T-cell (primary cell): ENCODE results near the gene NTRK1. TPM values are rescaled to one million over a fixed set of nuclear protein-coding genes. Genes with fewer than 3 reads are reported as not detected.
A peak's percentile ranks its signal among the peaks of the same experiment; 100 is the strongest.

ENCODE experiments used
- ATAC-seq, 4 experiments: fragments of 200-7000 bp in 3 of 4; fragments of 150-1000 bp in 1 of 4; cut with Tn5 transposase; replicated peaks in 1 of 4; 1 replicate in 3 of 4; 2 replicates in 1 of 4; pipeline ENCODE4 v1.10.0; 2021; ENCODE audit warnings: moderate library complexity in 3 of 4, mild to moderate bottlenecking in 2 of 4, moderate number of reproducible peaks in 1 of 4
- CTCF ChIA-PET, 2 donors: fragments of 300-600 bp; sonication (Branson Sonifier 250); formaldehyde crosslinking; loops; one replicate each; lab custom pipeline; 2022; ENCODE audit warnings: antibody characterized with exemption in 2 of 2; lab: Charles Lee
- POLR2A ChIA-PET, 2 donors: fragments of 300-600 bp; sonication (Branson Sonifier 250); formaldehyde crosslinking; loops; one replicate each; lab custom pipeline; 2022; ENCODE audit warnings: antibody characterized with exemption in 2 of 2; lab: Charles Lee
- DNase-seq, 35 experiments: peaks; one replicate each; pipeline versions ENCODE4 v3.0.0 to v3.0.0-alpha.2; 2013 to 2023
- H3K27ac ChIP-seq: one replicate; pipeline ENCODE4 v1.5.1; 2013; ENCODE audit warnings: low read length
- H3K27me3 ChIP-seq, 2 experiments: replicated peaks in 1 of 2; 1 replicate in 1 of 2; 2 replicates in 1 of 2; pipeline versions ENCODE4 v1.6.1 to v1.7.0; 2013; ENCODE audit warnings: low read length in 1 of 2, mixed read lengths in 1 of 2; ENCODE audit not compliant: control insufficient read depth in 2 of 2, insufficient read depth in 2 of 2; ENCODE audit errors: extremely low read depth in 1 of 2
- H3K36me3 ChIP-seq, 2 donors: 1 replicate in 1 of 2; 2 replicates in 1 of 2; pipeline versions ENCODE4 v1.6.1 to v1.7.0; 2013; ENCODE audit warnings: low read length in 1 of 2; ENCODE audit not compliant: control insufficient read depth in 2 of 2, insufficient read depth in 1 of 2; ENCODE audit errors: extremely low read depth in 1 of 2
- H3K4me1 ChIP-seq, 2 experiments: 1 replicate in 1 of 2; 2 replicates in 1 of 2; pipeline versions ENCODE4 v1.6.1 to v1.7.0; 2013; ENCODE audit warnings: low read length in 2 of 2, mixed read lengths in 1 of 2; ENCODE audit not compliant: insufficient read depth in 2 of 2, control insufficient read depth in 1 of 2; ENCODE audit errors: extremely low read depth in 1 of 2
- H3K4me3 ChIP-seq, 2 donors: 1 replicate in 1 of 2; 2 replicates in 1 of 2; pipeline versions ENCODE4 v1.5.1 to v1.7.0; 2013; ENCODE audit warnings: mild to moderate bottlenecking in 2 of 2, low read length in 1 of 2, moderate library complexity in 1 of 2; ENCODE audit not compliant: control insufficient read depth in 1 of 2; ENCODE audit errors: extremely low read depth in 1 of 2
- H3K9me3 ChIP-seq: 2 replicates; pipeline ENCODE4 v1.7.0; 2013
- H3K27ac Mint-ChIP-seq, 2 donors: one replicate each; pipeline ENCODE4 v1.8.0; 2020 to 2021; ENCODE audit warnings: mild to moderate bottlenecking in 2 of 2, mixed read lengths in 2 of 2
- H3K27me3 Mint-ChIP-seq, 2 donors: one replicate each; pipeline ENCODE4 v1.8.0; 2021 to 2022; ENCODE audit warnings: mixed read lengths in 2 of 2
- H3K36me3 Mint-ChIP-seq: one replicate; pipeline ENCODE4 v1.8.0; 2021; ENCODE audit warnings: mixed read lengths
- H3K4me1 Mint-ChIP-seq, 3 donors: one replicate each; pipeline ENCODE4 v1.8.0; 2020 to 2022; ENCODE audit warnings: mixed read lengths in 3 of 3, mild to moderate bottlenecking in 1 of 3
- H3K4me3 Mint-ChIP-seq, 3 donors: one replicate each; pipeline ENCODE4 v1.8.0; 2020 to 2022; ENCODE audit warnings: mild to moderate bottlenecking in 3 of 3, mixed read lengths in 3 of 3, moderate library complexity in 3 of 3
- H3K9me3 Mint-ChIP-seq, 3 donors: one replicate each; pipeline ENCODE4 v1.8.0; 2020 to 2022; ENCODE audit warnings: mixed read lengths in 3 of 3
- WGBS: methylation state at CpG from one replicate; pipeline ENCODE4 v1.1.5; 2013; ENCODE audit warnings: missing lambda C conversion rate; ENCODE audit not compliant: insufficient coverage; 5-methylcytosine and 5-hydroxymethylcytosine counted together
- total RNA-seq, 35 experiments: library from RNA in 6 of 35; stranded (reverse) in 6 of 35; fragments of 120-200 nt in 1 of 35; gene quantifications; one replicate each; pipeline versions ENCODE4 v1.2.1 to v1.2.4 and lab custom pipeline; 2013 to 2026

NTRK1 gene
- total RNA-seq: 1 to 10 TPM in 1 of 5 donors, under 1 TPM in 4; 0.36 to 1.2 (median 0.60) TPM
- total RNA-seq (2013): 0.15 TPM
- total RNA-seq (lab: John Stamatoyannopoulos, UW): 0.14 to 3.8 (median 0.95) reads per million in 29 experiments

DNA sequence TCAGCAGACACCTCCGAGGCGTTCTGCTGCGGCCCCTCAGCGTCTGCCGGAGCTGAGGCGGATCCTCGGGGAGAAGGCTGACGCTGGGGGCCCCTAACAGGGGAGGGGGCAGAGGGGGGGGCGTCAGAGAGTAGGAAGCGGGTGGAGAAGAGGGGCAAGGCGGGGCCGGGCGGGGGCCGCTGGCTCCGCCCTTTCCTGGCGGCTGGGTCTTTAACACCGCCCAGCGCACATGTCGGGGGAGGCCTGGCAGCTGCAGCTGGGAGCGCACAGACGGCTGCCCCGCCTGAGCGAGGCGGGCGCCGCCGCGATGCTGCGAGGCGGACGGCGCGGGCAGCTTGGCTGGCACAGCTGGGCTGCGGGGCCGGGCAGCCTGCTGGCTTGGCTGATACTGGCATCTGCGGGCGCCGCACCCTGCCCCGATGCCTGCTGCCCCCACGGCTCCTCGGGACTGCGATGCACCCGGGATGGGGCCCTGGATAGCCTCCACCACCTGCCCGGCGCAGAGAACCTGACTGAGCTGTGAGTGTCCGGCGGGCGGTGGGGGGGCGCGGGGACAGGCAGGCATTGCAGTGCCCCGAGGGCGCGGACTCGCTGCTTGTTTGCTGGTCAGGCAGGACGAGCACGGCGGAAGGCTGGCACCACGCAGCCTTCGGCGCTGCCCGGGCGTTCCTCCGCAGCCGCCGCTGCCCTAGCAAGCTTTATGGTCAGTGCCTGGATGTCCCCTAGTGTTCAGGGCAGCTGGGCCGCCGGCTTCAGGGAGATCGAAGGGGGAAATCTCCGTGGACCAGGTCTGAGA is at the start of gene NTRK1:
Gene NTRK1 (plus strand): TSS at position 238 of the 796 bp plus-strand sequence. CDS start 70 bp downstream, at position 308.
- peaks cover 21 to 33% (median 32%) of the 10 kb centered on the region in 3 donors for H3K4me1 Mint-ChIP-seq
- Histone ChIP-seq H3K4me1 (peaks cover 5 to 31% of the 10 kb centered on the region in 2 experiments), H3K27ac (no peak within 1 kb of the TSS), H3K9me3 (no peaks in the 10 kb centered on the region), H3K36me3 (no peaks in the 10 kb centered on the region), H3K4me3 (peak within 1 kb of the TSS; percentile 38 to 71), H3K27me3 (peaks cover 13 to 92% of the 10 kb centered on the region in 2 experiments)
- CTCF ChIA-PET: interaction anchor here (0.6 to 5.8 kb wide), 15 partner anchors 12 to 172 kb away, joined by 3 to 57 read pairs (median 10); partner anchors contain the start of genes ISG20L2 (in 1 of the 2) and METTL25B (in 1 of the 2)
- whole genome bisulfite sequencing: 6% methylated on average over 54 of the region's 69 CpGs
- POLR2A ChIA-PET: interaction anchor here (0.6 to 1.4 kb wide), 2 partner anchors 60 to 66 kb away, joined by 3 to 4 read pairs; no protein-coding TSS in a partner anchor
- DNase-seq (peak in 32 of 35 experiments; percentile 15 to 69 (median 44)), ATAC-seq (peak; percentile 80 to 87 (median 83))
- H3K36me3 Mint-ChIP-seq: no peaks in the 10 kb centered on the region
- H3K9me3 Mint-ChIP-seq: no peaks in the 10 kb centered on the region
- H3K27ac Mint-ChIP-seq: no peak within 1 kb of the TSS
- H3K27me3 Mint-ChIP-seq: peaks cover 53 to 76% of the 10 kb centered on the region in 2 donors
- H3K4me3 Mint-ChIP-seq: peak within 1 kb of the TSS; percentile 69 to 90 (median 75)

DNA sequence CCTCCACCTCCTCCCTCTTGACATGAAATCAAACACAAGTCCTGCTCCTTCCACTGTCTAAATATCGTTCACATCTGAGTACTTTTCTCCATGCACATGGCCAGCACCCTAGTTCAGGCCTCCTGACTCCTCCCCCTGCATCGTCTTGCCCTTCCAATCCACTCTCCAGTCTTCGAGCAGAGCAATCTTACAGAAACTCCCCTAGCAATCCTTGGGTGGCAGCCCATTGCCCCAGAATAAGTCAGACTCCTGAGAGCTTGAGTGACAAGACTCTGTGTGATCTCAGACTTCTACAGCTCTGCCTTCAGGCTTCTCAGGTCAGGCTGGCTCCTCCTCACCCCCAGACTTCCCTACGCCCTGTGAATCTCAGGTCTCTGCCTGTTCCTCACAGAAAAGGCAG is 49.5 kb upstream of the NTRK1 start:
- Histone ChIP-seq H3K27ac (no peak overlapping the region), H3K27me3 (no peaks in the 10 kb centered on the region), H3K9me3 (no peaks in the 10 kb centered on the region), H3K36me3 (peaks cover 9 to 52% of the 10 kb centered on the region in 2 donors), H3K4me3 (no peak overlapping the region), H3K4me1 (peaks cover 18 to 83% of the 10 kb centered on the region in 2 experiments)
- Mint-ChIP-seq H3K4me1 (peaks cover 61 to 75% (median 69%) of the 10 kb centered on the region in 3 donors), H3K36me3 (peaks cover 46% of the 10 kb centered on the region), H3K27ac (peak overlapping the region; percentile 50 to 98), H3K4me3 (no peak overlapping the region), H3K9me3 (no peaks in the 10 kb centered on the region), H3K27me3 (no peaks in the 10 kb centered on the region)
- ATAC-seq: no peak
- DNase-seq: no peak
- ChIA-PET POLR2A (no interaction called here), CTCF (no interaction called here)
- WGBS: 85% methylated on average over 4 of the region's 4 CpGs

GRCh38 chr1:156812293-156812990 is 48.2 kb upstream of the NTRK1 start:
- no peaks in the 10 kb centered on the region for H3K27me3 ChIP-seq
- H3K9me3 Mint-ChIP-seq: no peaks in the 10 kb centered on the region
- no peak for ATAC-seq
- H3K4me3 ChIP-seq: no peak overlapping the region
- WGBS: 97% methylated on average over 8 of the region's 10 CpGs
- H3K4me1 Mint-ChIP-seq: peaks cover 69 to 84% (median 77%) of the 10 kb centered on the region in 3 donors
- ChIA-PET POLR2A (interaction anchor here in 1 of 2 donors (0.6 kb wide), 1 partner anchor 101 kb away, joined by 4 read pairs; no protein-coding TSS in a partner anchor), CTCF (interaction anchor here (0.8 to 1.0 kb wide), 2 partner anchors 9 to 10 kb away, joined by 3 to 4 read pairs; no protein-coding TSS in a partner anchor)
- peaks cover 9 to 44% of the 10 kb centered on the region in 2 donors for H3K36me3 ChIP-seq
- H3K4me3 Mint-ChIP-seq: peak overlapping the region; percentile 88 to 92 (median 89)
- DNase-seq: no peak
- peak overlapping the region; percentile 99 for H3K27ac ChIP-seq
- peaks cover 25 to 90% of the 10 kb centered on the region in 2 experiments for H3K4me1 ChIP-seq
- peaks cover 39% of the 10 kb centered on the region for H3K36me3 Mint-ChIP-seq
- H3K27me3 Mint-ChIP-seq: no peaks in the 10 kb centered on the region
- H3K9me3 ChIP-seq: no peaks in the 10 kb centered on the region
- peak overlapping the region; percentile 98 to 100 for H3K27ac Mint-ChIP-seq

DNA sequence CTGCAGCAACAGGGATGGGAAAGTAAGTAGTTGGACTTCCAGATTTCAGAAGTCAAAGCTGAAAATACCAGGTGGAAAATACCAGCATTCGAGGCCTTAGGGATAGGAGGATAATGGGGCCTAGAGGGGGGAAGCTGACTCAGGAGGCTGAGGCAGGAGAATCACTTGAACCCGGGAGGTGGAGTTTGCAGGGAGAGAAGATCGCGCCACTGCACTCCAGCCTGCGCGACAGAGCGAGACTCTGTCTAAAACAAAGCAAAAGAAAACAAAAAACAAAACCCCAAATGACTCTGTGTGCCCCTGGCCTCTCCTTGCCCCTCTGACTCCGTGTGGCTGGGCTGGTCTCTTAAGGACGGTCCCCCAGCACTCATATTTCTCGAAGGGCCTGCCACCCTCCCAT is 47.4 kb upstream of the NTRK1 start:
- DNase-seq: no peak
- Mint-ChIP-seq H3K27me3 (no peaks in the 10 kb centered on the region), H3K36me3 (peaks cover 31% of the 10 kb centered on the region)

GRCh38 chr1:156813750-156814570 is 46.7 kb upstream of the NTRK1 start:
- H3K4me3 ChIP-seq: peak overlapping the region; percentile 54 to 70
- POLR2A ChIA-PET: interaction anchor here in 1 of 2 donors (0.6 kb wide), 1 partner anchor 102 kb away, joined by 3 read pairs; no protein-coding TSS in a partner anchor
- H3K27me3 Mint-ChIP-seq: no peaks in the 10 kb centered on the region
- 3% methylated on average over 46 of the region's 60 CpGs for WGBS
- ATAC-seq (peak; percentile 46 to 53 (median 50)), DNase-seq (peak; percentile 41 to 85 (median 71))
- H3K27ac ChIP-seq: peak overlapping the region; percentile 99
- H3K27me3 ChIP-seq: no peaks in the 10 kb centered on the region
- CTCF ChIA-PET: interaction anchor here (0.6 to 1.5 kb wide), 14 partner anchors 12 to 85 kb away, joined by 3 to 12 read pairs (median 4); partner anchors contain the start of genes ISG20L2 (in 1 of the 2), METTL25B (in 1 of the 2) and NTRK1 (in 1 of the 2)
- H3K9me3 Mint-ChIP-seq: no peaks in the 10 kb centered on the region
- peaks cover 26% of the 10 kb centered on the region for H3K36me3 Mint-ChIP-seq
- H3K4me3 Mint-ChIP-seq: peak overlapping the region; percentile 88 to 92 (median 89)
- peaks cover 9 to 33% of the 10 kb centered on the region in 2 donors for H3K36me3 ChIP-seq
- peaks cover 25 to 79% of the 10 kb centered on the region in 2 experiments for H3K4me1 ChIP-seq
- peaks cover 57 to 77% (median 68%) of the 10 kb centered on the region in 3 donors for H3K4me1 Mint-ChIP-seq
- no peaks in the 10 kb centered on the region for H3K9me3 ChIP-seq
- H3K27ac Mint-ChIP-seq: peak overlapping the region; percentile 98 to 100

More for the DNA sequence above, 47.4 kb upstream of the NTRK1 start:
- H3K4me1 ChIP-seq: peaks cover 25 to 86% of the 10 kb centered on the region in 2 experiments
- peak overlapping the region; percentile 54 to 70 for H3K4me3 ChIP-seq
- WGBS: no CpG with 5 or more reads among the region's 10 CpGs
- H3K4me1 Mint-ChIP-seq: peaks cover 60 to 79% (median 72%) of the 10 kb centered on the region in 3 donors
- H3K27ac Mint-ChIP-seq: peak overlapping the region; percentile 98 to 100
- H3K27ac ChIP-seq: peak overlapping the region; percentile 99
- ChIA-PET POLR2A (no interaction called here), CTCF (interaction anchor here (0.6 to 1.5 kb wide), 6 partner anchors 10 to 47 kb away, joined by 3 to 12 read pairs (median 6); partner anchors contain the start of gene NTRK1 (in 1 of the 2))
- H3K9me3 ChIP-seq: no peaks in the 10 kb centered on the region
- no peak for ATAC-seq
- peaks cover 9 to 39% of the 10 kb centered on the region in 2 donors for H3K36me3 ChIP-seq
- H3K9me3 Mint-ChIP-seq: no peaks in the 10 kb centered on the region
- H3K4me3 Mint-ChIP-seq: peak overlapping the region; percentile 88 to 92 (median 89)
- H3K27me3 ChIP-seq: no peaks in the 10 kb centered on the region
